ENCODE results near the gene SSR1. TPM values are rescaled to one million over a fixed set of nuclear protein-coding genes. Genes with fewer than 3 reads are reported as not detected.

SSR1 gene
- total RNA-seq, 3 donors from 2014 or later (not counting 1 experiment from before 2014, with no cell fraction given) = 82.8 to 97.6 (median 93.1) TPM

DNA sequence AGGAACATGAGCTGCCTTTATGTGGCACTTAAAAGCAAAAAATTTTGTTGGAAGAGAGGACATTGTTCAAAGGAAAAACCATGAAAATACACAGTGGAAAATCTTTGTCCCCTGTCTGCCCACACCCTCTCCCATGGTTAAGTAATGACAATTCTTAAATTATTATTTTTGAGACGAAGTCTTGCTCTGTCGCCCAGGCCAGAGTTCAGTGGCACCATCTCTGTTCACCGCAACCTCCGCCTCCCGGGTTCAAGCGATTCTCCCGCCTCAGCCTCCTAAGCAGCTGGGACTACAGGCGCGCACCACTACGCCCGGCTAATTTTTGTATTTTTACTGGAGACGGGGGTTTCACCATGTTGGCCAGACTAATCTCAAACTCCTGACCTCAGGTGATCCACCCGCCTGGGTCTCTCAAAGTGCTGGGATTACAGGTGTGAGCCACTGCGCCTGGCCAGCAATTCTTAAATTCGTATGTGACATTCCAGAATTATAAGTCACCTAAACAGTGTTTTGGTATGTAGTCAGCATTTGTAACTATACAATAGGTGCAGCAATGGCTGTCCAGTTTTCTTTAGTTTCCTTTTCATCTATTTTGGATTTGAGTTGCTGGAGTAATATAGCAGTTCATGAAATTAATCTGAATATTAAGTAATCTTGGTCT lies 636 bp upstream of the SSR1 start:
- Histone ChIP-seq H3K27me3 (ENCODE audit: control insufficient read depth, insufficient read depth, low read length) (no peaks in the 10 kb centered on the region), H3K4me1 (ENCODE audit: control insufficient read depth, insufficient read depth, low read length) (peaks cover 19% of the 10 kb centered on the region), H3K9me3 (ENCODE audit: control insufficient read depth, insufficient read depth, low read length) (no peaks in the 10 kb centered on the region), H3K4me3 (ENCODE audit: low read length) (peak overlapping the region; percentile 95), H3K36me3 (ENCODE audit: control insufficient read depth, insufficient read depth, low read length) (peaks cover 10% of the 10 kb centered on the region), H3K27ac (ENCODE audit: low read length) (peak overlapping the region; percentile 82)
- WGBS (ENCODE audit: insufficient coverage) = 83% methylated on average over 15 of the region's 15 CpGs
- H3K4me3 Mint-ChIP-seq = peak overlapping the region; percentile 98
- peaks cover 28 to 31% of the 10 kb centered on the region in 2 donors for H3K4me1 Mint-ChIP-seq
- H3K27me3 Mint-ChIP-seq (ENCODE audit: low read depth in 2 of 2) = no peaks in the 10 kb centered on the region
- H3K36me3 Mint-ChIP-seq = no peaks in the 10 kb centered on the region
- intact Hi-C loops (cut with micrococcal nuclease) = loop anchor here (1.0 to 2.0 kb wide), 2 partner anchors 77 to 751 kb away; partner anchors contain the start of gene BLOC1S5
- no peaks in the 10 kb centered on the region for H3K9me3 Mint-ChIP-seq
- no peak for DNase-seq
- no peak for TF ChIP-seq CTCF (IDR thresholded peaks at IDR 0.05)
- ATAC-seq = no peak
- peak overlapping the region; percentile 90 to 94 for H3K27ac Mint-ChIP-seq

GRCh38 chr6:7311917-7312615 lies 933 bp downstream of the SSR1 start:
- ATAC-seq = no peak
- no peaks in the 10 kb centered on the region for H3K9me3 ChIP-seq (ENCODE audit: control insufficient read depth, insufficient read depth, low read length)
- Mint-ChIP-seq H3K9me3 (no peaks in the 10 kb centered on the region), H3K36me3 (no peaks in the 10 kb centered on the region), H3K4me3 (peak overlapping the region; percentile 98), H3K27ac (peak overlapping the region; percentile 90 to 94), H3K4me1 (peaks cover 41 to 47% of the 10 kb centered on the region in 2 donors), H3K27me3 (ENCODE audit: low read depth in 2 of 2) (no peaks in the 10 kb centered on the region)
- DNase-seq = peak in 1 of 2 donors; percentile 8
- H3K27me3 ChIP-seq (ENCODE audit: control insufficient read depth, insufficient read depth, low read length) = no peaks in the 10 kb centered on the region
- peaks cover 19% of the 10 kb centered on the region for H3K4me1 ChIP-seq (ENCODE audit: control insufficient read depth, insufficient read depth, low read length)
- H3K36me3 ChIP-seq (ENCODE audit: control insufficient read depth, insufficient read depth, low read length) = peaks cover 25% of the 10 kb centered on the region
- no peak for TF ChIP-seq CTCF (IDR thresholded peaks at IDR 0.05)
- 6% methylated on average over 15 of the region's 17 CpGs for WGBS (ENCODE audit: insufficient coverage)
- peak overlapping the region; percentile 87 for H3K27ac ChIP-seq (ENCODE audit: low read length)
- H3K4me3 ChIP-seq (ENCODE audit: low read length) = peak overlapping the region; percentile 95
- intact Hi-C loops (cut with micrococcal nuclease) = loop anchor here (2.0 kb wide), 1 partner anchor 753 kb away; the partner anchor contains the start of gene BLOC1S5

GRCh38 chr6:7311176-7311575 lies 1.8 kb downstream of the SSR1 start:
- peaks cover 19% of the 10 kb centered on the region for H3K4me1 ChIP-seq (ENCODE audit: control insufficient read depth, insufficient read depth, low read length)

More at GRCh38 chr6:7311176-7311575, 1.8 kb downstream of the SSR1 start:
- intact Hi-C loops (cut with micrococcal nuclease) = no loop called here
- H3K4me3 ChIP-seq (ENCODE audit: low read length) = no peak overlapping the region
- no peaks in the 10 kb centered on the region for H3K27me3 ChIP-seq (ENCODE audit: control insufficient read depth, insufficient read depth, low read length)
- H3K27ac Mint-ChIP-seq = no peak overlapping the region
- DNase-seq (no peak), ATAC-seq (no peak)
- no peaks in the 10 kb centered on the region for H3K9me3 ChIP-seq (ENCODE audit: control insufficient read depth, insufficient read depth, low read length)
- H3K27ac ChIP-seq (ENCODE audit: low read length) = no peak overlapping the region
- H3K36me3 ChIP-seq (ENCODE audit: control insufficient read depth, insufficient read depth, low read length) = peaks cover 30% of the 10 kb centered on the region
- H3K9me3 Mint-ChIP-seq = no peaks in the 10 kb centered on the region
- WGBS (ENCODE audit: insufficient coverage) = 100% methylated on average over 1 of the region's 1 CpG
- no peaks in the 10 kb centered on the region for H3K36me3 Mint-ChIP-seq
- no peaks in the 10 kb centered on the region for H3K27me3 Mint-ChIP-seq (ENCODE audit: low read depth in 2 of 2)
- no peak for TF ChIP-seq CTCF (IDR thresholded peaks at IDR 0.05)
- H3K4me3 Mint-ChIP-seq = peak overlapping the region; percentile 78
- peaks cover 43 to 48% of the 10 kb centered on the region in 2 donors for H3K4me1 Mint-ChIP-seq

Data from natural killer cell (primary cell).